Activated CD4-positive, alpha-beta T cell treated with anti-CD3 and anti-CD28 coated beads, Interleukin-2, amount 10 ng/mL, durations not matched to agents 24 days and 14 days (primary cell): ENCODE data around the gene NTN1. TPM values are rescaled to one million over a fixed set of nuclear protein-coding genes. Genes with fewer than 3 reads are reported as not detected.

ENCODE experiments used
- DNase-seq: peaks from one replicate; pipeline ENCODE4 v3.0.0; 2022
- H3K27ac Mint-ChIP-seq: one replicate; pipeline ENCODE4 v1.8.0; 2022; ENCODE audit warnings: mild to moderate bottlenecking, mixed read lengths
- H3K27me3 Mint-ChIP-seq: one replicate; pipeline ENCODE4 v1.8.0; 2022; ENCODE audit warnings: mixed read lengths
- H3K36me3 Mint-ChIP-seq: one replicate; pipeline ENCODE4 v1.8.0; 2022; ENCODE audit warnings: low read depth, mild to moderate bottlenecking, mixed read lengths
- H3K4me1 Mint-ChIP-seq: one replicate; pipeline ENCODE4 v1.8.0; 2021; ENCODE audit warnings: mixed read lengths
- H3K4me3 Mint-ChIP-seq: one replicate; pipeline ENCODE4 v1.8.0; 2022; ENCODE audit warnings: mild to moderate bottlenecking, moderate library complexity, mixed read lengths
- H3K9me3 Mint-ChIP-seq: one replicate; pipeline ENCODE4 v1.8.0; 2021; ENCODE audit warnings: mixed read lengths
- intact Hi-C: fragments of 100-400 bp; cut with micrococcal nuclease; formaldehyde crosslinking; loops from one replicate; pipeline ENCODE4 v1.15.1; 2023
- total RNA-seq: library from RNA; stranded (reverse); gene quantifications from 2 replicates; pipeline ENCODE4 v1.2.3, GENCODE V29; 2022

Gene NTN1
- total RNA-seq, 1 donor from 2014 or later, result 0.51 TPM

DNA sequence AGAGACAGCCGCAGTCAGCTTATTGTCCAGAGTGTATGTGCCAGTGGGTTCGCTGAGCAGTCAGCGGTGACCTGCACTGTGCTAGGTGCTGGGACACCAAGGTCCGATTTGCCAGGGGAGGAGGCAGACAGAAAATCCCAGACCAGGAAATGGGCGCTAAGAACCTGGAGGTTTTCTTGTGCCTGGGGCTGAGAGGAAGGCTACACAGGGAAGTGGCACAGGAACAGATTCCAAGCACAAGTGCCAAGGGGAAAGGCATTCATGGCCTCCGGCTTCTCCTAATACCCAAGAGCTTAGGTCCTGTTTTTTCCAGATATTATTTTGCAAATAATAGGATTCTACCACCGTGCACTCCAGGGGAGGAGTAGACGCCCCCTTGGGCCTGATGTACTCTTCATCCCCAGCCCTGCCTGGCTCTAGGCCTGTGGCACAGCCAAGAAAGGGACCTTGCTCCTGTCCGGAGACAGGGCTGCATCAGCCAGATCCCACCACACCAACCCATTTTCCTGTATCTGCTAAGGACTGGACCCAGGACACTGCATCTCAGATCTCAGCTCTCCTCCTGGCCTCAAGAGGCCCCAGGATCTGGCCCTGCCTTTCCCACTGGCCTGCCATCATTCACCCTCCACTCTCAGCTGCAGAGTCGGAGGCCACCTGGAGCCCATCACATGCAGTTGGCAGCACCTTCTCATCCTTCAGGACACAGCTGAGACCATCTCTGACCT, 187.2 kb downstream of the NTN1 start:
- Mint-ChIP-seq H3K9me3 (no peaks in the 10 kb centered on the region), H3K4me1 (no peaks in the 10 kb centered on the region), H3K27me3 (no peaks in the 10 kb centered on the region), H3K36me3 (no peaks in the 10 kb centered on the region), H3K4me3 (no peak overlapping the region), H3K27ac (no peak overlapping the region)
- no peak for DNase-seq
- intact Hi-C loops, result no loop called here

DNA sequence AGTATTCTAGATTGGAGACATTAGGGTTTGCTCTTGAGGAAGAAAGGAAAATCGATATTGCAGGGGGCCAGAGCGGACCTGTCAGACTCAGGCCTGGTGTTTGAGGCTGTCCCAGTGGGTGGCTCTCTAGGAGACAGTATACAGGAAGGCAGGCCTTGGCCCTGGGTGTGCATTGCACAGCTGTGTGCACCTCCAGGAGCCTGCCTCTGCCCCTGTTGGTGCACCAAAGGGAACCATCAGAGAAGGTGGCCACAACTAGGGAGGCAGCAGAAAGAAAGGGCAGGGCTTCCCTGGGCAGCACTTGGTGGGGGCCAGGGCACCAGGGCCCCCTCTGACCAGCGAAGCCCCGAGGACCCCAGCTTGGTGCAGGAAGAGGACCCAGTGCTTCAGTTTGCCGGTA, 188.0 kb downstream of the NTN1 start:
- Mint-ChIP-seq H3K9me3 (no peaks in the 10 kb centered on the region), H3K27ac (no peak overlapping the region), H3K27me3 (no peaks in the 10 kb centered on the region), H3K4me1 (no peaks in the 10 kb centered on the region), H3K4me3 (no peak overlapping the region), H3K36me3 (no peaks in the 10 kb centered on the region)
- intact Hi-C loops, result no loop called here
- DNase-seq, result no peak

DNA sequence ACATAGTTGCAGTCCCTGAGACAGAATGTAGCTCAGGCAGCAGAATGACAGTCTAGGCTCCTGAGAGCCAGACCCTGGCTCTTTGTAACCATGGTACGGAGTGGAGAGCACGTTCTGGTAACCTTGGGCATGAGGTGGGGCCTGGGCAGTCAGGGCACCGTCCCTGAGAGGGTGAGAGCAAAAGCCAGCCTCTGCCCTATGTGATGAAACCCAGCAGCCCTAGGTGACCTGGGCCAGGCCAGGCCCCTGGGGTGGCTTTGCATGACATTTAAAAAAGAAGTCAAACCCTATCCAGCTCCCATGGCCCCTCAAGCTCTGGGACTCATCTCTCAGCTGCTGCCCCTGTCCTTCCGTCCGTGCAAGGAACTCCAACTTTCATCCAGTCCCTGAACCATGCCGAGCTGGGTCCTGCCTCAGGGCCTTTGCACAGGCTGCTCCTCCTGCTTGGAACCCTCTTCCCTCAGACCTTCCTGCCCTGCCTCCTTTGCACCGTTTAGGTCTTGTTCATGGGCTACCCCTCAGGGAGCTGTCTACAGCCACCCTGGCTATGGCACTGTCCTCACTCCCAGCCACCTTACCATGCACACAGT, 188.6 kb downstream of the NTN1 start:
- Mint-ChIP-seq H3K36me3 (no peaks in the 10 kb centered on the region), H3K4me3 (no peak overlapping the region), H3K27ac (no peak overlapping the region), H3K4me1 (no peaks in the 10 kb centered on the region), H3K9me3 (no peaks in the 10 kb centered on the region), H3K27me3 (no peaks in the 10 kb centered on the region)
- intact Hi-C loops, result no loop called here
- DNase-seq, result no peak

DNA sequence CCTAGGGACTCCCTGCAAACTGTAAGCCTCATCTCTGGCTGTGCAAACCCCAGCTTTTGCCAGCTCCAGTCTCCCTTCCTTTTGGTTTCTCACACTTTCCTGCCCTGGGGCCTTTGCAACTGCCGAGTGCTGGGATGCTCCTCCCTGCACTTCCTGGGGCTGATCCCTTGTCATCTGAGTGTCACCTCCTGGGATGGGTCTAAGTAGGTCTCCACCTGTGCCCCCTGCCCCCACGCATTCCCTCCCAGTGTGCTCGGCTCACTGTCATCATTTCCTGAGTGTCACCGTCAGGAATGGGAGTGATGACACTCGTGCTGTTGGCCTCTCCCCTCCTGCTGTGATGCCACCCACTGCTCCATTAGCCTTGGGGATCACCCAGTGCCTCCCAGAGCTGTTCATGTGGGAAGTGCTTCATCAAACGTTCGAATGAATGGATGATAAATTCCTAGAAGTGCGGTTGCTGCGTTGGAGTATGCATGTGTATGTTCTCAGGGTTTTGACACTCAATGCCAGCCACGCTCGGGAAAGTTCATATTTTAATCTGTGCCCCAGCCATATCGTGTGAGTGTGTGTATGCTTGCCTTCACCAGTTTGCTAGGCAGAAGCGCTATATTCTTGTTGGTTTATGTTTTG, 189.9 kb downstream of the NTN1 start:
- Mint-ChIP-seq H3K4me3 (no peak overlapping the region), H3K36me3 (no peaks in the 10 kb centered on the region), H3K4me1 (no peaks in the 10 kb centered on the region), H3K27ac (no peak overlapping the region), H3K9me3 (peaks cover 6% of the 10 kb centered on the region), H3K27me3 (no peaks in the 10 kb centered on the region)
- no peak for DNase-seq
- intact Hi-C loops, result no loop called here

DNA sequence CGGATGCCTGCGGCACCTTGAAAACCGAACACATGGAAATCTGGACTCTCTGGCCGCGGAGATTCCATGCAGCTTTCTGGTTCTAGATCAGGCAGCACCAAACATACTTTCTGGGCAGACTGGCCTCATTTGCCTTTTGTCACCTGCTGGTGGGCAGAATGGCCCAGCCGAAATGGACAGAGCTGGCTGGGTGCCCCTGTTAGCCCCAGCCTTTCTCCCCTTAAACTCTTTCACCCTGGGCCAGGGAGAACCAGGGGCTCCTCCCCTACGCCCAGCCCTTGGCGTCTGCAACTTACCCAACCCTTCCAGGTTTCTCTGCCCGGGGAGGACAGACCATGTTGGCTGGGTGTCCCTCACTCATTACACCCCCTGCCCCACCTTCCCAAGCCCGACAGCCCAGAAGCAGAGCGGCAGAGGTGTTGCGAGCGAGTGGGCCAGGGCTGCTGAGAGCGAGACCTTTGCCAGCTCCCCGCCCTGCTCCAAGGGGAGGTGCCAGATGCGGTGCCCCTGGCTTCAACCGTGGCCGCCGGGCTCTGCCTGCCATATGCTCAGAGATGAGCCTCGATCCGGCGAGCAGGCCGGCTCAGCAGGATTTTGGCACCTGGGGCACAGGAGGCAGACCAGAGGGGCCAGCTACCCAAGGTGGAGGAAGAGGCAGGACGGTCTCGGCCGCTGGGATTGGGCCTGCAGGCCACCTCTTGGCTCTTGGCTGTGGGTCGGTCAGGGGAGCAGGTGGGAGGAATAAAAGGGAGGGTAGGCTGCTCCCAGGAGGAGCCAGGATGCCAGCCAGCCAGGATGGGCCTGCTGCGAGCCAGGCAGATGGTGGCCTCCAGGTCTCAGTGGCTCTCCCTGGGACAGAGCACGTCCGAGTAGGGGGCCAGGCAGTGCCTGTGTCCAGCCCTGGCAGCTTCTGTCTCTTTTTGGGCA, 191.3 kb downstream of the NTN1 start:
- no peak overlapping the region for H3K27ac Mint-ChIP-seq
- H3K9me3 Mint-ChIP-seq, result peaks cover 6% of the 10 kb centered on the region
- no peaks in the 10 kb centered on the region for H3K4me1 Mint-ChIP-seq
- intact Hi-C loops, result no loop called here
- no peaks in the 10 kb centered on the region for H3K27me3 Mint-ChIP-seq
- no peak overlapping the region for H3K4me3 Mint-ChIP-seq
- no peak for DNase-seq
- H3K36me3 Mint-ChIP-seq, result no peaks in the 10 kb centered on the region

DNA sequence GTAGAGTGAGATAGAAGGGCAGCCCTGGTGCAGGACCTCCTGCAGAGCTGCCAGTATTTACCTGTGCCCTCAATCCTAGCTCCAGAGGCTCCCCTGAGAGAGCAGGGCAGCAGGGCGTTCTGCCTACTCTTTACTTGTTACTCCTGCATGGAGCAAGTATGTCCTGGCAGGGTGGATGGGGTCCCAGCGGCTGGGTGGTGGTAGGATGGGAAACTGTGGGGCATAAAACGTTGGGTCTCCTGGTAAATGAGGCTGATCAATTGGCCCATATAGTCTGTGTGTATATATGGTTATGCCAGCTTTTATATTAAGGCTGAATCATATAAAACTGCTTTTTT, 192.0 kb downstream of the NTN1 start:
- Mint-ChIP-seq H3K27me3 (no peaks in the 10 kb centered on the region), H3K4me3 (no peak overlapping the region), H3K36me3 (no peaks in the 10 kb centered on the region), H3K27ac (no peak overlapping the region), H3K4me1 (no peaks in the 10 kb centered on the region), H3K9me3 (peaks cover 6% of the 10 kb centered on the region)
- DNase-seq, result no peak
- intact Hi-C loops, result no loop called here

DNA sequence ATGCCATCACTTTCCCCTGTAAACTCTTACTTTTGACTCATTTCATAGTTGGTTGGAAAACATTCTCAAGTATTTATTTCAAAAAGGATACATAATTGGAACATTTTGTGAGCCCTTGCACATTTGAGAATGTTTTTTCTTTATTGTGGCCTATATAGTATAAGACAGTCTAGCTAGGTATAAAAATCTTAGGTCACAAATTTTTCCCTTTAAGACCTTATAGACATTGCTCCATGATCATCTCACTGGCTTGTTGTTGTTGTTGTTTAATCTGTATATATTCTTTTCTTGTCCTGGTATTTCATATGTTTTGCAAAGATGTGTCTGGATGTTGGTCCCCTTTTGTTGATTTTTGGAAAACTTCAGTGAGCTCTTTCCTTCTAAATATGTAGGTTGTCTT, 194.2 kb downstream of the NTN1 start:
- no peak overlapping the region for H3K4me3 Mint-ChIP-seq
- H3K36me3 Mint-ChIP-seq, result no peaks in the 10 kb centered on the region
- intact Hi-C loops, result no loop called here
- H3K27ac Mint-ChIP-seq, result no peak overlapping the region
- H3K9me3 Mint-ChIP-seq, result peaks cover 6% of the 10 kb centered on the region
- H3K4me1 Mint-ChIP-seq, result no peaks in the 10 kb centered on the region
- H3K27me3 Mint-ChIP-seq, result no peaks in the 10 kb centered on the region
- no peak for DNase-seq

DNA sequence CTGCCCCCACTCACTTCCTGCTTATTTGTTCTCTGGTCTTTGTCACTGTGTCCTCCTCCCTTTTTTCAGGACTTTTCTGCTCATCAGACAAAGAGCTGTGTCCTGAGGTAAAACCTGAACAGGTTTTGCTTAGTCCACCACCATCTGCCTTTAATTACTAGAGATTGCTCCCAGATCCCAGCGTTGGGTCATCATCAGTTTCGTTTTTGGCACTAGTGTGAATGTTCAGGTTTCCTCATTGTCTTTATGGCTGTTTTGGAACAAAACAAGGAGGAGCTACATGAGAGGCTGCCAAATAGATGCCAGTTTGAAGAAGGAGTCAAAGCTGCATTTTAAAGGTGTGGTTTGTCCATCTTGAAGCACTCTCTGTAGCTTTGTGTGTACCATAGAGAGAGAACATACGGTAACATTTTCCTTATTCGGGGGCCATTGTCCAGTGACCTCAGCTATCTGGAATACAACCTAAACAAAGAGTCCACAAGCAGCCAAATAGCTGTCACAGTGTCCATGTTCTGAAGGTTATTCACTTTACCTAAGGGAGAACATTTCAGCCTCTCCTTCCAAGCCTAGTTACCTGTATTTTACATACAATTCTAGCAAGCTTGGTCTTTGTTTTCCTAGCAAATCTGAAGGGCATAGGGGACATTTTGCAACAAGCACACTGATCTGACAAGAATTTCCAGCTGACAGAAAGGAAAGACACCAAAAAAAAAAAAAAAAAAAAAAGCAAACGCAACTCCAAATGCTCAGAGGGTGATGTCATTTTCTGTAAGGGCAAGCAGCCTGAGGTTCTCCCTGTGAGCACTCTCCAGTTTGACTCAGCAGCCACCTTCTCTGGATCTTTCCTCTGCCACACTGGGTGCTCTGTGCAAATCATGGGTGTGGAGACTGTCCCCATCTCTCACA, 196.1 kb downstream of the NTN1 start:
- intact Hi-C loops, result no loop called here

DNA sequence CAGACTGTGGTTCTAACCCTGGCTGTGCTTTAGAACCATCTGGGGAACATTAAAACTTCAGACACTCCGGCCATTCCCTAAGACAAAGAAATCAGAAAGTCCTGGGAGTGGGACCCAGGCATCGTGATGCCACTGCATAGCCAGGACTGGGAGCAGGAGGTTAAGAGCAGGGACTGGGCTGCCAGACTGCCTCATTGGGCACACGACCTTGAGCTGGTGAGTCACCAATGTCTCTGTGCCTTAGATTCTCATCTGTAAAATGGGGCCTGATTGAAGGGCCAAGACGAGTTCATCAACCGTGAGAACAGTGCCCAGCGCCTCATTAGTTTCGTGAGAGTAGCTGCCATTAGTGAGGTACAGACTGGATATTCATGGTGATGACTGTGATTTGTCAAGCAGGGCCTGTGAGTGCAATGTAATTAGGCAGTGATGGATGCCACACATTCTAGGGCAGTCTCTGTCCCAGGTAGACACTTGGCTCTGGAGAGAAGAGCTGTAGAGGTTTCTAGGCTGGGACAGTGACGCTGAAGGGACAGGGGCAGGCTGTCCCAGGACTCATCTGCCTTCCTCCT, 196.8 kb downstream of the NTN1 start:
- no peak for DNase-seq
- intact Hi-C loops, result no loop called here
- H3K27ac Mint-ChIP-seq, result no peak overlapping the region

More for the DNA sequence above, 196.1 kb downstream of the NTN1 start:
- DNase-seq, result no peak
- H3K27me3 Mint-ChIP-seq, result no peaks in the 10 kb centered on the region
- no peaks in the 10 kb centered on the region for H3K4me1 Mint-ChIP-seq
- peaks cover 6% of the 10 kb centered on the region for H3K9me3 Mint-ChIP-seq
- no peak overlapping the region for H3K27ac Mint-ChIP-seq
- H3K36me3 Mint-ChIP-seq, result no peaks in the 10 kb centered on the region
- no peak overlapping the region for H3K4me3 Mint-ChIP-seq

DNA sequence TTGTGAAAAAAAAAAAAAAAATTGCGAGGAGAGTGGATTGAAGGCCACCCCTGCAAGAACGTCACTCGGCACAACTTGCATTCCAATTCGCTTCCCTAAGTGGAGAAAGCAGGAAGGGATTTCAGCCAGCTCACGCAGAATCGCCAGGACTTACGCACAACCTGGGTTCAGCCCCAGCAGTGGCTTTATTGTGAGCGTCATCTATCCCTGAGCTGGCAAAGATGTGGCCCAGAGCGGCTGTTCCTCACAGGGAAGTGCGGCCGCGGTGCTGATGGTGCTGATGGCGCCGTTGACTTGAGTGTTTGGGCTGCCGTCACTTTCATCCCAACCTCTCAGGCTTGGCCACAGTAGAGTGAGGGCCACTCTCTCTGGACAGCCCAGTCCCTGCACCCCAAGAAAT, 197.6 kb downstream of the NTN1 start:
- Mint-ChIP-seq H3K27ac (no peak overlapping the region), H3K4me3 (no peak overlapping the region), H3K27me3 (no peaks in the 10 kb centered on the region), H3K4me1 (no peaks in the 10 kb centered on the region), H3K36me3 (no peaks in the 10 kb centered on the region), H3K9me3 (peaks cover 6% of the 10 kb centered on the region)
- intact Hi-C loops, result no loop called here
- no peak for DNase-seq

More for the DNA sequence above, 196.8 kb downstream of the NTN1 start:
- no peaks in the 10 kb centered on the region for H3K36me3 Mint-ChIP-seq
- peaks cover 6% of the 10 kb centered on the region for H3K9me3 Mint-ChIP-seq
- no peaks in the 10 kb centered on the region for H3K4me1 Mint-ChIP-seq
- no peak overlapping the region for H3K4me3 Mint-ChIP-seq
- no peaks in the 10 kb centered on the region for H3K27me3 Mint-ChIP-seq

DNA sequence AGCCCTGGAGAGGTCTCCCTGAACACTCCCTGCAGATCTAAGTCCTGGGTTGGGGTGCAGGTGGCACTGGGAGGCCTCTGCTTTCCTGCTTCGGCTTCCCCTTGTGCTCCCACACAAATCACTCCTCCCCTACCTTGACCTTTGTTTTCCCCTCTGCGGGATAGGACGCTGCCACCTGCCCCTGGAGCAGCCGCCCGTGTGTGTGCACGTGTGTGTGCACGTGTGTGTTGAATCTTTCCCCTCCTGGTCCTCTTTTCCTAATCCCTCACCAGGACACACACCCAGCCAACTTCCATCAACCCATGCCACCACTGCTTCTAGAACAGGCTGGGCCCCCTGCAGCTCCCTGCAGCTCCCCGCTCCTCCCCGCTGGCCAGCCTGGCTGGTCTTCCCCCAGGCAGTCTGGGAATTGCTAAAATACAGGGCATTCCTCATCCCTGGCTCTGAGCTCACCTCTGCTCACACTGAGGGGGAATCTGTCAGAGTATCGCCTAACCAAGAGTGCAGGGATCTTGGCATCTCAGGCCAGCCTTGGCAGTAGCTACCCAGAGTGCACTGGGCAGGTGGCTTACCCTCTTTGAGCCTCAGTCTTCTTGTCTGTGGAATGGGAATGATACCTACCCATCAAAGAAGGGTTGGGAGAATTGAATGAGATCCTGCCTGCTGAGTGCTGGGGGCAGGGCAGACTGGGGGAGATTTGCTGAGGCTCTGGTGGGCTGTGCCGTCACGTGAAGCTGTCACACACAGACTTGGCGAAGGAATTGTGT, 198.5 kb downstream of the NTN1 start:
- intact Hi-C loops, result no loop called here
- Mint-ChIP-seq H3K4me1 (no peaks in the 10 kb centered on the region), H3K9me3 (peaks cover 6% of the 10 kb centered on the region), H3K36me3 (no peaks in the 10 kb centered on the region), H3K27me3 (no peaks in the 10 kb centered on the region), H3K4me3 (no peak overlapping the region), H3K27ac (no peak overlapping the region)
- no peak for DNase-seq

DNA sequence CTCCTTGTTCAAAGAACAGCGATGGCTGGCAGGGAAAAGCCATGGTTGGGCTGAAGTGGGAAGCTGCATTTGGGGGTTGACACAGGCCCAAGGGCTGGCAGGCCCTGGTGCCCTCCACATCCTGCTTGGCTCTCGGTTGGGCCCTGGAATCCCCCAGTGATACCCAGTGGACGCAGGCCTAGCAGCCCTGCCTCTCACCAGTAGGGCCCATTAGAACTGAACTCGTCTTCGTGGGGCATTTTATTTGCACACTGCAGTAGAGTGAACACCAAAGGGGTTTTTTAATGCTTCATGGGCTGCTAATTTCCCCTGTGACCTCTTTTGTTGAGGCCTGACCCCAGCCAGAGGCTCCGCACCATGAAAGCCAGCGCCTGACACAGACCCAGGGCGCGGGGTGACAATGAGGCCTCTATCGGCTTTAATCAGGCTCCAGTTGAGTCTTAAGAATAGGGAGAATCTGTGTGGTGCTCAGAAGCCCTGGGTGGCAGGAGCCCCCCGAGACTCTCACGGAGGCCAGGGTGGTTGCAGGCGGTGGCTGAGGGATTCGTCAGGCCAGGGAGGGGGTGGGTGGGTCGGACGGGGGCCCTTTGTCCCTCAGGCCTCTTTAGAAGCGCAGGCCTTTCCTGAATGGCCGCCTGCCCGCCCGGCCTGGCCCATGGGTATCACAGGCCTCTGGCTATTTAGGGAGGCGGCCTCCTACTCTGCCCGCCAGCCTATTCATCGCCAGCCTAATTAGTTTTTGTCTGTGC, 199.3 kb downstream of the NTN1 start:
- no peak for DNase-seq
- Mint-ChIP-seq H3K4me3 (no peak overlapping the region), H3K9me3 (peaks cover 3% of the 10 kb centered on the region), H3K27me3 (no peaks in the 10 kb centered on the region), H3K4me1 (no peaks in the 10 kb centered on the region), H3K36me3 (no peaks in the 10 kb centered on the region), H3K27ac (no peak overlapping the region)
- intact Hi-C loops, result no loop called here
